Psoas muscle (tissue), 8 donors: ENCODE measurements around the gene KCP. TPM values are rescaled to one million over a fixed set of nuclear protein-coding genes. Genes with fewer than 3 reads are reported as not detected.

Experiments
- ATAC-seq, 4 donors: fragments of 200-7000 bp; cut with Tn5 transposase; one replicate each; pipeline ENCODE4 v1.9.1; 2020; ENCODE audit warnings: moderate library complexity in 3 of 4, mild to moderate bottlenecking in 2 of 4
- DNase-seq, 2 donors: peaks; one replicate each; pipeline ENCODE4 v3.0.0-alpha.2; 2020
- H3K27ac ChIP-seq: fragments of 200-600 bp; one replicate; pipeline ENCODE4 v1.8.0; 2022
- H3K27me3 ChIP-seq, 3 donors: fragments of 200-600 bp in 1 of 3; one replicate each; pipeline versions ENCODE4 v1.6.1 to v1.8.0; 2013 to 2022; ENCODE audit warnings: low read length in 2 of 3, mild to moderate bottlenecking in 2 of 3, moderate library complexity in 1 of 3; ENCODE audit not compliant: insufficient read depth in 3 of 3
- H3K36me3 ChIP-seq, 2 donors: fragments of 200-600 bp in 1 of 2; one replicate each; pipeline versions ENCODE4 v1.6.1 to v1.8.0; 2013 to 2022; ENCODE audit warnings: low read depth in 1 of 2, mild to moderate bottlenecking in 1 of 2, moderate library complexity in 1 of 2; ENCODE audit not compliant: insufficient read depth in 1 of 2
- H3K4me1 ChIP-seq: fragments of 200-600 bp; one replicate; pipeline ENCODE4 v1.8.0; 2022
- H3K4me3 ChIP-seq: fragments of 200-600 bp; one replicate; pipeline ENCODE4 v1.8.0; 2022; ENCODE audit warnings: mild to moderate bottlenecking
- H3K9me3 ChIP-seq: fragments of 200-600 bp; one replicate; pipeline ENCODE4 v1.8.0; 2022
- WGBS, 3 donors: extraction: QIAGEN DNeasy Blood & Tissue Kit; methylation state at CpG; one replicate each; pipeline versions ENCODE4 v1.1.6 to v1.1.7; 2013; 5-methylcytosine and 5-hydroxymethylcytosine counted together
- intact Hi-C, 2 donors: fragments of 100-400 bp; cut with DNase I; formaldehyde crosslinking; loops; one replicate each; pipeline versions ENCODE4 v1.11.0 to v1.14.2; 2022
- polyA plus RNA-seq, 3 donors: library from polyadenylated mRNA; stranded (reverse); fragments of 200-250 nt; gene quantifications; one replicate each; pipeline ENCODE4 v1.2.3, GENCODE V29; 2013
- total RNA-seq, 4 donors: library from RNA; stranded (reverse); fragmentation: NEBNext Ultra II Directional in 2 of 4; extraction: Animal tissue kit (Norgen Biotek cat#: 25700) in 2 of 4; gene quantifications; one replicate each; pipeline versions ENCODE4 v1.2.1 to v1.2.4, GENCODE V29; 2021 to 2023
- TF ChIP-seq, protein P1 (sequence below): fragments of 200-600 bp; IDR thresholded peaks from one replicate; pipeline ENCODE4 v1.8.0; 2022; ENCODE audit warnings: antibody characterized with exemption
- donor health status: healthy with polysubstance abuse.
- donor health status: DM: no; HTN: no; CAD: no; lungs with moderate emphysema.
- donor health status: Bipolar disorder and iron deficiency.
- donor health status: healthy.
- donor health status: DM: yes; HTN: yes; CAD: no.
- donor health status: DM: no; HTN: no; CAD: no.
- donor health status: DM: no; HTN: no; CAD: no.
- donor health status: DM: yes; HTN: yes; CAD: no.

Gene KCP
- total and polyA plus RNA-seq, 7 donors = 0.03 to 0.34 (median 0.15) TPM

DNA sequence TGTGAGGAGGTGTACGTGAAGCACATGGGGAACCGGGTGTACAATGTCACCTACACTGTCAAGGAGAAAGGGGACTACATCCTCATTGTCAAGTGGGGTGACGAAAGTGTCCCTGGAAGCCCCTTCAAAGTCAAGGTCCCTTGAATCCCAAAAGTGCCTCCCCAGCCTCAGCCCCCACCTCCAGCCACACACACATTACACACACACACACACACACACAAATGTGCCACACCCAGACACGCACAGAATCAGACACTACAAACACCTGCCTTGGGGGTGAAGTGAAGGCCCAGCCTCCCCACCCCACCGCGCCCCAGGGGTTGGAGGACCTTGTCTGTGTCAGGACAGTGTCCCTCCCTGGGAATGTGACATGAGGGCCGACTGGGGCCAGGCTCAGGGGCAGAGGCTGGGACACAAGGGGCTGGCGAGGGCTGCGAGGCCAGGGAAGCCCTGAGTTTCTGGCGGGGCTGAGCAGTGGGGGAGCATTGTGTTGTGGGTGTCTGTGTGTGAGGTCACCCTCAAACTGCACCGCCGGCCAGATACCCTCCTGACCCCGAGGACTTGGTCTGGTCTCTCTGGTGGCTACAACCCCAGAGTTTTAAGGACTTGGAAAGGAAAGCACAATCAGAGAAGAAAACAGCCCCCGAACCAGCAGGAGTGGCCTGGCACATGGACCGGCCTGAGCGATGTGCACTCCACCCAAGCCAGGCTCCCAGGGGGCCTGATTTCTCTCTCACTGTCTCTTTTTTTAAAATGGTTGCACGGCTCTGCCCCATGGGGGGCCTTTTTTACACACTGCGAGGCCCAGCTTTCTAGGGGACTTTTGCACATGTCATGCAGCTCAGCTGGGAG is 51.9 kb downstream of the KCP start:
- Histone ChIP-seq H3K4me1 (peaks cover 33% of the 10 kb centered on the region), H3K27me3 (no peaks in the 10 kb centered on the region), H3K9me3 (no peaks in the 10 kb centered on the region), H3K36me3 (peaks cover 3 to 60% of the 10 kb centered on the region in 2 donors), H3K4me3 (no peak overlapping the region), H3K27ac (peak overlapping the region; percentile 76)
- DNase-seq = peak; percentile 73 to 86
- intact Hi-C loops = no loop called here
- ATAC-seq = no peak
- TF ChIP-seq, protein P1, sequence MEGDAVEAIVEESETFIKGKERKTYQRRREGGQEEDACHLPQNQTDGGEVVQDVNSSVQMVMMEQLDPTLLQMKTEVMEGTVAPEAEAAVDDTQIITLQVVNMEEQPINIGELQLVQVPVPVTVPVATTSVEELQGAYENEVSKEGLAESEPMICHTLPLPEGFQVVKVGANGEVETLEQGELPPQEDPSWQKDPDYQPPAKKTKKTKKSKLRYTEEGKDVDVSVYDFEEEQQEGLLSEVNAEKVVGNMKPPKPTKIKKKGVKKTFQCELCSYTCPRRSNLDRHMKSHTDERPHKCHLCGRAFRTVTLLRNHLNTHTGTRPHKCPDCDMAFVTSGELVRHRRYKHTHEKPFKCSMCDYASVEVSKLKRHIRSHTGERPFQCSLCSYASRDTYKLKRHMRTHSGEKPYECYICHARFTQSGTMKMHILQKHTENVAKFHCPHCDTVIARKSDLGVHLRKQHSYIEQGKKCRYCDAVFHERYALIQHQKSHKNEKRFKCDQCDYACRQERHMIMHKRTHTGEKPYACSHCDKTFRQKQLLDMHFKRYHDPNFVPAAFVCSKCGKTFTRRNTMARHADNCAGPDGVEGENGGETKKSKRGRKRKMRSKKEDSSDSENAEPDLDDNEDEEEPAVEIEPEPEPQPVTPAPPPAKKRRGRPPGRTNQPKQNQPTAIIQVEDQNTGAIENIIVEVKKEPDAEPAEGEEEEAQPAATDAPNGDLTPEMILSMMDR = no peak
- 28 to 50% (median 32%) methylated on average over 17 to 18 of the region's 18 CpGs for WGBS, 3 donors

DNA sequence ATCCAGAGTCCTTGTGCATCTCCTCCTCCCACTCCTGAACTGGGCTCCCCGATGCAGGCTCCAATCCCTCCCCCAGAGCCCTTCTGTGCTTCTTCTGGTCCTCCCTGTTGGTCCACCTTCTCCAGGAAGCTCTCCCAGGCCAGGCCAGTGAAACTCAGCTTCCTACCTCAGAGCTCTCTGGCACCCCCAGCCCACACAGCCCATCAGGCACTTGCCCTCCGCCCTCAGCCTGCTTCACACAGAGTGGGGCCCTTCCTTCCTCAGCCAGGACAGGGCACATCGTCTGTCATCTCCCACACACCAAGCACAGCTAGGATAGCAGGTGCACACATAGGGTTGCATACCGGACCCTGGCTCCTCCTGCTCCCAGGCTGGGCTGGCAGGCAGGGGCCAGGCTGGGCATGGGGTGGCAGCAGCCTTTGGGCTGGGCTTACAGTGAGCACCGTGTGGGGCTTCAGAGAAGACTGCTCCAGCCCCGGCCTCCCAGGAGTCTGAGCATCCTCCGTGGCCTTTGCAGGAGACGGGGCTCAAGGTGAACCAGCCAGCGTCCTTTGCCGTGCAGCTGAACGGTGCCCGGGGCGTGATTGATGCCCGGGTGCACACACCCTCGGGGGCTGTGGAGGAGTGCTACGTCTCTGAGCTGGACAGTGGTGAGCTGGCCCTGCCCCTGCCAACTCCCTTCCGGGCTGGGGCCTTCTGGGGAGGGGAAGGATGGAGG is 54.3 kb downstream of the KCP start:
- Histone ChIP-seq H3K27me3 (no peaks in the 10 kb centered on the region), H3K9me3 (no peaks in the 10 kb centered on the region), H3K4me3 (no peak overlapping the region), H3K4me1 (peaks cover 22% of the 10 kb centered on the region), H3K27ac (peak overlapping the region; percentile 53), H3K36me3 (peaks cover 3 to 84% of the 10 kb centered on the region in 2 donors)
- DNase-seq = no peak
- TF ChIP-seq, protein P1 = no peak
- ATAC-seq = peak in 2 of 4 donors; percentile 0 to 2
- intact Hi-C loops = no loop called here
- 51 to 68% (median 54%) methylated on average over 17 of the region's 17 CpGs for WGBS, 3 donors

DNA sequence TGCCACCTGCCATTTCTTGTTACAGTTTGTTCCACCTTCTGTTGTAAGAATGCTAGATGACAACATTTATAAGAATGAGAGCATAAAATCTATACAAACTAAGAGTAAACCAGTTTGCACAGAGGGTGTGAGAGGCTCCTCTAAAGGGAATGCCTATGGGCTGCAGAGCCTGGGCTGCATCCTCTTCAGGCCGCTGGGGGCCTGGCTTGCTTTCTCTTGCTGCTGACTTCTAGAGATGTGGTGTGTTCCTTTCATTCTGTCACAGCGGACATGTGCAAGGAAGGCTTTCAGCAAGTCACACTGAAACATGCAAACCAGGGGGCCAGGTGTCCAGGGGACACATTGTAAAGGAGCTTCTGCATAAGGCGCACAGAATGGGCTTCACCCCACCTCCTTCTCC is 55.0 kb downstream of the KCP start:
- DNase-seq = no peak
- intact Hi-C loops = no loop called here
- Histone ChIP-seq H3K27ac (peak overlapping the region; percentile 53), H3K27me3 (no peaks in the 10 kb centered on the region), H3K36me3 (peaks cover 3 to 90% of the 10 kb centered on the region in 2 donors), H3K9me3 (no peaks in the 10 kb centered on the region), H3K4me1 (peaks cover 21% of the 10 kb centered on the region), H3K4me3 (no peak overlapping the region)
- no peak for ATAC-seq
- TF ChIP-seq, protein P1 = no peak
- 79 to 91% (median 80%) methylated on average over 3 of the region's 3 CpGs for WGBS, 3 donors

DNA sequence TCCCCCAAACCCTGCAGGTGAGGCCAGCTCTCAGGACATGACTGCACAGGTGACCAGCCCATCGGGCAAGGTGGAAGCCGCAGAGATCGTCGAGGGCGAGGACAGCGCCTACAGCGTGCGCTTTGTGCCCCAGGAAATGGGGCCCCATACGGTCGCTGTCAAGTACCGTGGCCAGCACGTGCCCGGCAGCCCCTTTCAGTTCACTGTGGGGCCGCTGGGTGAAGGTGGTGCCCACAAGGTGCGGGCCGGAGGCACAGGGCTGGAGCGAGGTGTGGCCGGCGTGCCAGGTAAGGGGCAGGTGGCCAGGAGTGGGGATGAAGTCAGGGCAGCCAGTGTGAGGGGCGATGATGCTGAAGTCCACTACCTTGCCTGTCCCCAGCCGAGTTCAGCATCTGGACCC is 56.1 kb downstream of the KCP start:
- Histone ChIP-seq H3K4me1 (peaks cover 9% of the 10 kb centered on the region), H3K27me3 (no peaks in the 10 kb centered on the region), H3K4me3 (no peak overlapping the region), H3K27ac (peak overlapping the region; percentile 53), H3K36me3 (peaks cover 6 to 96% of the 10 kb centered on the region in 2 donors), H3K9me3 (no peaks in the 10 kb centered on the region)
- intact Hi-C loops = no loop called here
- TF ChIP-seq, protein P1 = no peak
- WGBS, 3 donors = 82 to 92% (median 84%) methylated on average over 20 to 21 of the region's 21 CpGs
- DNase-seq (no peak), ATAC-seq (peak in 1 of 4 donors; percentile 0)
